GM18517 (cell line): Measurements from ENCODE around the gene MXI1.
"Not testable (repeated sequence)": the region's sequence is repeated elsewhere in the genome, so short reads cannot be mapped to it uniquely, and the experiment has no call there.

Source experiments
- ATAC-seq: cut with Tn5 transposase; IDR thresholded peaks from one replicate; pipeline ENCODE4 v1.9.1; 2021; ENCODE audit warnings: mild to moderate bottlenecking, moderate library complexity; ENCODE audit not compliant: unreplicated experiment

MXI1 gene

DNA sequence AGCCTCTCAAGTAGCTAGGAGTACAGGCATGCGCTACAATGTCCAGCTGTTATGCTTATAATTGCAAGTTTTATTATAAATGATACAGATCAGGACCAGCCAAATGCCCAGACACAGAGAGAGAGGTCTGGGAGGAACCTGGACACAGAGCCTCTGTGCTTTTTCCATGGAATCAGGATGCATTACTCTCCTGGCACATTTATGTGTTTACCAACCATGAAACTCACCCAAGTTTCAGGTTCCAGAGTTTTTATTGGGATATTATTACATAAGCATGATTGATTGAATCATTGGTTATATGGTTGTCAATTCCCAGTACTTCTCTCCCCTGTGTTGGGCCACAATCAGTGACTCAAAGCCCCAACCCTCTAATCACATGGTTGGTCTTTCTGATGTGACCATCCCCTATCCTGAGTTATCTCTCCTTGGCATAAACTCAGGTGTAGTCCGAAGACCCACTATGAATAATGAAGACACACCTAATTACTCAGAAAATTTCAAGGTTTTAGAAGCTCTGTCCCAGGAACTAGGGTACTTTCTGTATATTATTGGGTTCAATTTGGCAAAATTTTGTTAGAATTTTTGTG lies 30.6 kb downstream of the MXI1 start:
- ATAC-seq: no peak

GRCh38 chr10:110239892-110240291 lies 32.5 kb downstream of the MXI1 start:
- no peak for ATAC-seq

- peak; percentile 55 for ATAC-seq
These were observed 34.0 kb downstream of the MXI1 start for GRCh38 chr10:110241407-110241806.

- no peak for ATAC-seq
These were observed 34.4 kb downstream of the MXI1 start for GRCh38 chr10:110241841-110242240.

DNA sequence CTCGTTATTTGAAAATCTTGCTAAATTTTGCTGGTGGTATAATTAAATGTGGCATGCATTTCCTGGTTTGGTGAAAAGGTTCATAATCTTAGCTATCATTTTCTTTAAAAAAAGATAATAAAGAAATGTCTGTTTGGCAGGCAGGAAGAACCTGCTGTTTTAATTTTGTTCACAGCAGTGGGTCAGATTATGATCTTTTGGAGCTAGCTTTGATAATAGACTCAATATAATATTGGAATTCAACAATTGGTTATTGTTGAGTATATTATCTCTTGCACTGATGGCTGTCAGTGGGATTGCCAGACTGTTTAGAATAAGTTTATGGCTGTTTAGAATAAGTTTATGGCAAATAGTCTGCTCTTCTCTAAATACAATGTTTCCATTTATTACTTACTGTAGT lies 35.1 kb downstream of the MXI1 start:
- no peak for ATAC-seq

DNA sequence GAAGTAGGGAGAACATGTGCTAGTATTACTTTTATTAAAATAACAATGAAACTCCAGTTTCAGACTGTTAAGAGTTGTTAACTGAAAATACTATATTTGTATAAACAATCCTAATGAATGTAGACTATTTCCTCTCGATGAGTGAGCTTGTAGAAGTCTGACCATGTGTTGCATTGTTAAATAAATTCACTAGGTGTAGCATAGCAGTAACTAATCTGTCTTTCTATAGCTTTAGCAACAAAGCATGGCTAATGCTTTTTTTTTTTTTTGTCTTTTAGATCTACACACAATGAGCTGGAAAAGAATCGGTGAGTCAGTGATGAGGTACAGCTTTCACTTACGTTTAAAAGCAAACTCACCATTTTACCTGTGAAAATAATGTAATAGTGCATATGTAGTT lies 37.1 kb downstream of the MXI1 start:
- ATAC-seq: no peak

- ATAC-seq: not testable (repeated sequence)
These were observed 40.4 kb downstream of the MXI1 start for GRCh38 chr10:110247833-110248232.

DNA sequence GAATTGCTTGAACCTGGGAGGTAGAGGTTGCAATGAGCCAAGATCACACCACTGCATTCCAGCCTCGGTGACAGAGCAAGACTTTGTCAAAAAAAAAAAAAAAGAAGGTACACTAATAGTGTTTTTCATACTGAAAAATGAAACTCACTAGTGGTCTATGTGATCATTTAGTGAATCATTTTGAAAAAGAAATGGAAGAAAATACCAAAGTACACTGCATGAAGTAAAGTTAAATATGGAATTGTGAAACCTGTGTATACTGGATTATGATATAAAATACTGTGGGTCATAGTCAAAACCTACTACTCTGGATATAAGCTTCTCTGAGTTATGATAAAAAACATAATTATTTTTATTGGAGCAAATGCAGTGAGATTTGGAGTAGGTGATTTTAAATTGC lies 42.1 kb downstream of the MXI1 start:
- peak; percentile 77 for ATAC-seq

DNA sequence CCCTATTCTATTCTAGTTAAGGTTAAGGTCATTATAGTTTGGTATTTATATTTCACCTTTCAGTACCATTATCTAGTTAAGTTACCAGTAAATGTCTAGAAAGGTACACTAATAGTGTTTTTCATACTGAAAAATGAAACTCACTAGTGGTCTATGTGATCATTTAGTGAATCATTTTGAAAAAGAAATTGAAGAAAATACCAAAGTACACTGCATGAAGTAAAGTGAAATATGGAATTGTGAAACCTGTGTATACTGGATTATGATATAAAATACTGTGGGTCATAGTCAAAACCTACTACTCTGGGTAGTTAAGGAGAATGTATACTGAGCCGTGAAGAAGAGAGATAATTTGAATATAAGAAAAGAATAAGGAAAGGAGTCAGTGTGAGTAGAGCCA lies 44.0 kb downstream of the MXI1 start:
- ATAC-seq: peak; percentile 78

GRCh38 chr10:110252151-110252550 lies 44.7 kb downstream of the MXI1 start:
- no peak for ATAC-seq

DNA sequence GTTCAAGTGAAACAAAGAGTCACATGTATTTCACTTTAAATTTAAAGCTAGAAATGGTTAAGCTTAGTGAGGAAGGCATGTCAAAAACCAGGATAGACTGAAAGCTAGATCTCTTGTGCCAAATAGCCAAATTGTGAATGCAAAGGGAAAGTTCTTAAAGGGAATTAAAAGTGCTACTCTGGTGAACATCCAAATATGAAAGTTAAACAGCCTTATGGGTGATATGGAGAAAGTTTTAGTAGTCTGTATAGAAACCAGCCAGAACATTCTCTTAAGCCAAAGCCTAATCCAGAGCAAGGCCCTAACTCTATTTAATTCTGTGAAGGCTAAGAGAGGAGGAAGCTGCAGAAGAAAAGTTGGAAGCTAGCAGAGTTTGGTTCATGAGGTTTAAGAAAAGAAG lies 47.1 kb downstream of the MXI1 start:
- ATAC-seq: no peak

GRCh38 chr10:110258542-110258941 lies 51.1 kb downstream of the MXI1 start:
- ATAC-seq: no peak

GRCh38 chr10:110259317-110259716 lies 51.9 kb downstream of the MXI1 start:
- no peak for ATAC-seq

- ATAC-seq: no peak
These were observed 53.5 kb downstream of the MXI1 start for GRCh38 chr10:110260746-110261477.

- ATAC-seq: no peak
These were observed 55.8 kb downstream of the MXI1 start for GRCh38 chr10:110263164-110263563.

GRCh38 chr10:110265573-110266193 lies 58.3 kb downstream of the MXI1 start:
- ATAC-seq: no peak

- no peak for ATAC-seq
These were observed 59.9 kb downstream of the MXI1 start for GRCh38 chr10:110267276-110267675.

- ATAC-seq: peak; percentile 62
These were observed 61.0 kb downstream of the MXI1 start for GRCh38 chr10:110268442-110268841.

DNA sequence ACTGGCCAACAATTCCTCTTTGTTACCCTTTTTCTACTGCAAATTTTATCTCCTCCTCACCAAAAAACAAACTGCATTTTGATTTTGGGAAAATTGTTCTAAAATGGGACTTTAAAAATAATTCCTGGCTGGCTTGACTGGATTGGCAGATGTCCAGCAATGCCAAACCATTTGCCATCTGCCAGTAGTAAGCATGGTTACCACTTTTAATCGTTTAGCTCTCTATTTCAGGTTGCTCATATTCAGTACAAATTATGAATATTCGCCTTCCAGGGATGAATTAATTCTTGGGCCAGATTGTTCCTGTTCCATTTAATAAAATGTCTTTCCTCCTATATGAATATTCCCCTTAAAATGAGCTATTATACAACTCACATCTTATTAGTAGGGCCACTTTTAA lies 61.6 kb downstream of the MXI1 start:
- ATAC-seq: no peak

- ATAC-seq: peak; percentile 72
These were observed 62.2 kb downstream of the MXI1 start for GRCh38 chr10:110269374-110270318.

DNA sequence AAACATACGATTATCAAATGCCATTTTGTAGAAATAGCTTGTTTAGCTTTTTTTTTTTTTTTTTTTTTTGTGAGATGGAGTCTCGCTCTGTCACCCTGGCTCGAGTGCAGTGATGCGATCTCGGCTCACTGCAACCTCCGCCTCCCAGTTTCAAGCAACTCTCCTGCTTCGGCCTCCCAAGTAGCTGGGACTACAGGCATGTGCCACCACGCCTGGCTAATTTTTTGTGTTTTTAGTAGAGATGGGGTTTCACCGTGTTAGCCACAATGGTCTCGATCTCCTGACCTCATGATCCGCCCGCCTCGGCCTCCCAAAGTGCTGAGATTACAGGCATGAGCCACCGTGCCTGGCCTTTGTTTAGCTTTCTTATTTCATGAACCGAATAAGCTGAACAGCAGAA lies 65.6 kb downstream of the MXI1 start:
- not testable (repeated sequence) for ATAC-seq
